Lung (tissue), 12 donors: Measurements from ENCODE around the gene MYRFL. TPM values are rescaled to one million over a fixed set of nuclear protein-coding genes. Genes with fewer than 3 reads are reported as not detected.
A peak's percentile ranks its signal among the peaks of the same experiment; 100 is the strongest.

Experiments used
- ATAC-seq: fragments of 200-7000 bp; cut with Tn5 transposase; one replicate; pipeline ENCODE4 v1.9.1; 2020; ENCODE audit warnings: moderate number of reproducible peaks; ENCODE audit not compliant: insufficient read depth, low FRiP score
- DNase-seq, 3 donors: peaks; one replicate each; pipeline ENCODE4 v3.0.0-alpha.2; 2013 to 2017
- H3K27ac ChIP-seq, 2 donors: one replicate each; pipeline ENCODE4 v1.5.1; 2013; ENCODE audit warnings: mild to moderate bottlenecking in 2 of 2, moderate library complexity in 2 of 2, control low read depth in 1 of 2, inconsistent platforms in 1 of 2, low read depth in 1 of 2, low read length in 1 of 2
- H3K27me3 ChIP-seq, 3 donors: one replicate each; pipeline ENCODE4 v1.5.1; 2013; ENCODE audit warnings: low read length in 2 of 3; ENCODE audit not compliant: control insufficient read depth in 3 of 3, insufficient read depth in 3 of 3
- H3K36me3 ChIP-seq, 4 donors: one replicate each; pipeline ENCODE4 v1.5.1; 2013; ENCODE audit warnings: low read length in 4 of 4, mild to moderate bottlenecking in 1 of 4, moderate library complexity in 1 of 4; ENCODE audit not compliant: control insufficient read depth in 4 of 4, insufficient read depth in 4 of 4
- H3K4me1 ChIP-seq, 5 donors: one replicate each; pipeline ENCODE4 v1.5.1; 2013; ENCODE audit warnings: low read length in 5 of 5, mild to moderate bottlenecking in 2 of 5, moderate library complexity in 1 of 5; ENCODE audit not compliant: control insufficient read depth in 5 of 5, insufficient read depth in 5 of 5
- H3K4me3 ChIP-seq: one replicate; pipeline ENCODE4 v1.5.1; 2013; ENCODE audit warnings: mild to moderate bottlenecking, control low read depth, moderate library complexity
- H3K9ac ChIP-seq, 2 donors: one replicate each; pipeline ENCODE4 v1.5.1; 2013; ENCODE audit warnings: low read length in 2 of 2, control low read depth in 1 of 2; ENCODE audit not compliant: insufficient read depth in 1 of 2
- H3K9me3 ChIP-seq, 4 donors: one replicate each; pipeline ENCODE4 v1.5.1; 2013; ENCODE audit warnings: low read length in 3 of 4, mild to moderate bottlenecking in 1 of 4, moderate library complexity in 1 of 4; ENCODE audit not compliant: control insufficient read depth in 4 of 4, insufficient read depth in 3 of 4
- WGBS, 2 donors: extraction: QIAGEN DNeasy Blood & Tissue Kit; methylation state at CpG; one replicate each; pipeline ENCODE4 v1.1.7; 2013; 5-methylcytosine and 5-hydroxymethylcytosine counted together
- polyA plus RNA-seq, 2 donors: library from polyadenylated mRNA; stranded (reverse); fragments of 200-250 nt; gene quantifications; one replicate each; pipeline ENCODE4 v1.2.1, GENCODE V29; 2013
- total RNA-seq, 2 donors: library from RNA; depleted of rRNA in 1 of 2; stranded (reverse); fragments of >200 nt in 1 of 2; gene quantifications; one replicate each; pipeline ENCODE4 v1.2.1, GENCODE V29; 2014 to 2021
- TF ChIP-seq, protein P1 (sequence below): IDR thresholded peaks from 2 replicates; pipeline ENCODE4 v1.5.1; 2012; ENCODE audit warnings: mild to moderate bottlenecking; ENCODE audit errors: control extremely low read depth, extremely low read depth
- donor health status: control.
- donor health status: control.
- donor health status: Bipolar disorder and iron deficiency.
- donor health status: healthy.
- donor health status: DM: yes; HTN: yes; CAD: no.

The MYRFL gene
- total and polyA plus RNA-seq, 4 donors, result 0.03 to 1.9 (median 0.15) TPM

DNA sequence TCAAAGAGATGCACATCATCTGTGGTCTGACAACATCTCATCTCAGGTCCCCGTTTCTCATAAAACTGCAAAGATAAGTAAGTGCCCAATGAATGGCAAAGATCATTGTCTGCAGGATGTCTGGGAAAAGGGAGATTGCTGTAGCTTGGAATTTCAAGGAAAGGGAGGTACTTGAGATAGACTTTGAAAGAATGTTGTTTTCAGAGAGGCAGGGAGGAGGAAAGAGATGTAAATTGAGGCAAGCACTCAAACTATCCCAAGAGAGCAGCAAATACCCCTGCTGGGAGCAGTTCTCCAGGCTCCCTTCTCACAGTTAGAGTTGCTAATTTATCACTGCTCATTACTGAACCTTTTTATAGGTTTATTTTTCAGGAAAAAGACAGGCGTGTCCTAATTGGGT lies 107.1 kb downstream of the MYRFL start:
- peak in 1 of 3 donors; percentile 11 for DNase-seq
- 76 to 84% methylated on average over 2 of the region's 2 CpGs for WGBS, 2 donors
- H3K27ac ChIP-seq, result no peak overlapping the region
- H3K9ac ChIP-seq, result no peak overlapping the region
- H3K36me3 ChIP-seq, result no peaks in the 10 kb centered on the region
- no peaks in the 10 kb centered on the region for H3K27me3 ChIP-seq
- peaks cover 0 to 2% (median 0%) of the 10 kb centered on the region in 4 donors for H3K9me3 ChIP-seq
- no peak overlapping the region for H3K4me3 ChIP-seq
- TF ChIP-seq, protein P1, sequence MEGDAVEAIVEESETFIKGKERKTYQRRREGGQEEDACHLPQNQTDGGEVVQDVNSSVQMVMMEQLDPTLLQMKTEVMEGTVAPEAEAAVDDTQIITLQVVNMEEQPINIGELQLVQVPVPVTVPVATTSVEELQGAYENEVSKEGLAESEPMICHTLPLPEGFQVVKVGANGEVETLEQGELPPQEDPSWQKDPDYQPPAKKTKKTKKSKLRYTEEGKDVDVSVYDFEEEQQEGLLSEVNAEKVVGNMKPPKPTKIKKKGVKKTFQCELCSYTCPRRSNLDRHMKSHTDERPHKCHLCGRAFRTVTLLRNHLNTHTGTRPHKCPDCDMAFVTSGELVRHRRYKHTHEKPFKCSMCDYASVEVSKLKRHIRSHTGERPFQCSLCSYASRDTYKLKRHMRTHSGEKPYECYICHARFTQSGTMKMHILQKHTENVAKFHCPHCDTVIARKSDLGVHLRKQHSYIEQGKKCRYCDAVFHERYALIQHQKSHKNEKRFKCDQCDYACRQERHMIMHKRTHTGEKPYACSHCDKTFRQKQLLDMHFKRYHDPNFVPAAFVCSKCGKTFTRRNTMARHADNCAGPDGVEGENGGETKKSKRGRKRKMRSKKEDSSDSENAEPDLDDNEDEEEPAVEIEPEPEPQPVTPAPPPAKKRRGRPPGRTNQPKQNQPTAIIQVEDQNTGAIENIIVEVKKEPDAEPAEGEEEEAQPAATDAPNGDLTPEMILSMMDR, result no peak
- ATAC-seq, result no peak
- peaks cover 0 to 58% (median 32%) of the 10 kb centered on the region in 5 donors for H3K4me1 ChIP-seq

GRCh38 chr12:69932676-69933552 lies 107.9 kb downstream of the MYRFL start:
- DNase-seq, result peak; percentile 31 to 64 (median 56)

DNA sequence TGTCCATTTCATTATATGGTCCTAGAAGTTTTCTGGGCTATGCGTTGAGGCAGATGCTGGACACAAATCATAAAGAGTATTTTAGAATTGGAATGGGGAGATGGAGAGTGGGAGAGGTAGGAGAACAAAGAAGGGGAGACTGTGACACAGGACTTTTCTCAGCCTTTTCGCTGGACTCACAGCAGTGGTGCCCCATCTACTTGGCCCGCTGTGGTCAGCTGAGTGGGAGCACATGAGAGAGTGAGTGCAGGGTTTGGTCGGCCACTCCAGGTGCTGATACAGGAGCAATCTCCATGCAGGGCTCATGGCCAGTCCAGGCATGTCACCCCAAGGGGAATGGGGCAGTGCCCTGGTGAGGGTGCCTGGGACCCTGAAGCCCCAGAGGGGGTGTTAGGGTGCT lies 109.0 kb downstream of the MYRFL start:
- DNase-seq (no peak), ATAC-seq (no peak)
- H3K9ac ChIP-seq, result no peak overlapping the region
- H3K36me3 ChIP-seq, result no peaks in the 10 kb centered on the region
- H3K27ac ChIP-seq, result no peak overlapping the region
- peaks cover 0 to 58% (median 32%) of the 10 kb centered on the region in 5 donors for H3K4me1 ChIP-seq
- TF ChIP-seq, protein P1, result no peak
- WGBS, 2 donors, result 95 to 99% methylated on average over 4 of the region's 4 CpGs
- no peak overlapping the region for H3K4me3 ChIP-seq
- peaks cover 0 to 2% (median under 1%) of the 10 kb centered on the region in 4 donors for H3K9me3 ChIP-seq
- no peaks in the 10 kb centered on the region for H3K27me3 ChIP-seq

More at GRCh38 chr12:69932676-69933552, 107.9 kb downstream of the MYRFL start:
- 73 to 77% methylated on average over 6 of the region's 6 CpGs for WGBS, 2 donors
- TF ChIP-seq, protein P1, result no peak
- Histone ChIP-seq H3K9ac (no peak overlapping the region), H3K4me1 (peaks cover 0 to 58% (median 32%) of the 10 kb centered on the region in 5 donors), H3K4me3 (no peak overlapping the region), H3K36me3 (no peaks in the 10 kb centered on the region), H3K27me3 (no peaks in the 10 kb centered on the region), H3K9me3 (peaks cover 0 to 2% (median under 1%) of the 10 kb centered on the region in 4 donors), H3K27ac (no peak overlapping the region)
- no peak for ATAC-seq
